ENCODE results near the gene ANKRD13B.

ANKRD13B gene

DNA sequence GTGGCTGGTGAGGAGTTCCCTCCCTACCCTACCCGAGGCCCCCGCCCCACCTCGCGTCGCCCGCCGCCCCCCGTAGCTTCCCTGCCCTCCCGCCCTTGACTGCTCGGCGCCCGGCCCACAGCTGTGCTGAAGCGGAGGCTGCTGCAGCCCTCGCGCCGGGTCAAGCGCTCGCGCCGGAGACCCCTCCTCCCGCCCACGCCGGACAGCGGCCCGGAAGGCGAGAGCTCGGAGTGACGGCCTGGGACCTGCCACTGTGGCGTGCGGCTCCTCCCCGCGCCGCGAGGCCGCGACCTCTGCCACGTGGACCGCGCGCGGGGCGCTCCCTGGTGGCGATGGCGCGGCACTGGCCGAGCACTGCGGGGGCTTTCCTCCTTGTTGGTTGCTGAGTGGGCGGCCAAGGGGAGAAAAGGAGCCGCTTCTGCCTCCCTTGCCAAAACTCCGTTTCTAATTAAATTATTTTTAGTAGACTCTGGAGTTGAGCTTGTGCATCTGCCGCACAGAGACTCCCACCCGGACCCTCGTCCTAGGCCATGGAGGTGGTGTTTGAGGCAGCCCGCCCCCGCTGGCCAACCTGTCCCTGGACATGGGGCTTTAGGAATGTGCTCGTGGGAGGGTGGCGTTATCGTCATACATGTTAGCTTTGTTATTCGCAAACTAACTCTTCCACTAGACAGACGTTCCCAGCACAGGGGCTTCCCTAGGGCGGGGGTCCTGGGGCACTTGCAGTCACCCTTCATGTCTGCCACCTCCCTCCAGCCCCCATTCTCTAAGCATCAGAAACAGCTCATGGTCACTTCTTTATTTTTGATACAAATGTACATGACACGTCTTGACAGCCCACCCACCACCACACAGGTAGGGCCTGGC is 20.0 kb upstream of the ANKRD13B start:
- TF ChIP-seq RARB (CRISPR knock-in tag; IDR thresholded peaks at IDR 0.05), result no peak
- no peak for TF ChIP-seq ZFP3 (CRISPR knock-in tag; IDR thresholded peaks at IDR 0.05)
- TF ChIP-seq ZNF565 (CRISPR knock-in tag; conservative IDR thresholded peaks at IDR 0.05; ENCODE audit: low read depth), result no peak
- no peak for TF ChIP-seq BACH2 (CRISPR knock-in tag; IDR thresholded peaks at IDR 0.05; ENCODE audit: borderline replicate concordance)
- TF ChIP-seq GLIS3 (CRISPR knock-in tag; IDR thresholded peaks at IDR 0.05), result no peak; the same call in 1 of the 2 replicates
- no peak for TF ChIP-seq CSDC2 (CRISPR knock-in tag; IDR thresholded peaks at IDR 0.05)
- TF ChIP-seq ARNTL (CRISPR knock-in tag; IDR thresholded peaks at IDR 0.05; ENCODE audit: borderline replicate concordance, low read depth), result no peak
- TF ChIP-seq, protein P1, sequence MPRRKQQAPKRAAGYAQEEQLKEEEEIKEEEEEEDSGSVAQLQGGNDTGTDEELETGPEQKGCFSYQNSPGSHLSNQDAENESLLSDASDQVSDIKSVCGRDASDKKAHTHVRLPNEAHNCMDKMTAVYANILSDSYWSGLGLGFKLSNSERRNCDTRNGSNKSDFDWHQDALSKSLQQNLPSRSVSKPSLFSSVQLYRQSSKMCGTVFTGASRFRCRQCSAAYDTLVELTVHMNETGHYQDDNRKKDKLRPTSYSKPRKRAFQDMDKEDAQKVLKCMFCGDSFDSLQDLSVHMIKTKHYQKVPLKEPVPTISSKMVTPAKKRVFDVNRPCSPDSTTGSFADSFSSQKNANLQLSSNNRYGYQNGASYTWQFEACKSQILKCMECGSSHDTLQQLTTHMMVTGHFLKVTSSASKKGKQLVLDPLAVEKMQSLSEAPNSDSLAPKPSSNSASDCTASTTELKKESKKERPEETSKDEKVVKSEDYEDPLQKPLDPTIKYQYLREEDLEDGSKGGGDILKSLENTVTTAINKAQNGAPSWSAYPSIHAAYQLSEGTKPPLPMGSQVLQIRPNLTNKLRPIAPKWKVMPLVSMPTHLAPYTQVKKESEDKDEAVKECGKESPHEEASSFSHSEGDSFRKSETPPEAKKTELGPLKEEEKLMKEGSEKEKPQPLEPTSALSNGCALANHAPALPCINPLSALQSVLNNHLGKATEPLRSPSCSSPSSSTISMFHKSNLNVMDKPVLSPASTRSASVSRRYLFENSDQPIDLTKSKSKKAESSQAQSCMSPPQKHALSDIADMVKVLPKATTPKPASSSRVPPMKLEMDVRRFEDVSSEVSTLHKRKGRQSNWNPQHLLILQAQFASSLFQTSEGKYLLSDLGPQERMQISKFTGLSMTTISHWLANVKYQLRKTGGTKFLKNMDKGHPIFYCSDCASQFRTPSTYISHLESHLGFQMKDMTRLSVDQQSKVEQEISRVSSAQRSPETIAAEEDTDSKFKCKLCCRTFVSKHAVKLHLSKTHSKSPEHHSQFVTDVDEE (CRISPR knock-in tag; IDR thresholded peaks at IDR 0.05), result no peak
- TF ChIP-seq, protein P2, sequence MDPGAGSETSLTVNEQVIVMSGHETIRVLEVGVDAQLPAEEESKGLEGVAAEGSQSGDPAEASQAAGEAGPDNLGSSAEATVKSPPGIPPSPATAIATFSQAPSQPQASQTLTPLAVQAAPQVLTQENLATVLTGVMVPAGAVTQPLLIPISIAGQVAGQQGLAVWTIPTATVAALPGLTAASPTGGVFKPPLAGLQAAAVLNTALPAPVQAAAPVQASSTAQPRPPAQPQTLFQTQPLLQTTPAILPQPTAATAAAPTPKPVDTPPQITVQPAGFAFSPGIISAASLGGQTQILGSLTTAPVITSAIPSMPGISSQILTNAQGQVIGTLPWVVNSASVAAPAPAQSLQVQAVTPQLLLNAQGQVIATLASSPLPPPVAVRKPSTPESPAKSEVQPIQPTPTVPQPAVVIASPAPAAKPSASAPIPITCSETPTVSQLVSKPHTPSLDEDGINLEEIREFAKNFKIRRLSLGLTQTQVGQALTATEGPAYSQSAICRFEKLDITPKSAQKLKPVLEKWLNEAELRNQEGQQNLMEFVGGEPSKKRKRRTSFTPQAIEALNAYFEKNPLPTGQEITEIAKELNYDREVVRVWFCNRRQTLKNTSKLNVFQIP (CRISPR knock-in tag; IDR thresholded peaks at IDR 0.05; ENCODE audit: borderline replicate concordance, low read depth), result no peak
- peak; percentile 40 for ATAC-seq

DNA sequence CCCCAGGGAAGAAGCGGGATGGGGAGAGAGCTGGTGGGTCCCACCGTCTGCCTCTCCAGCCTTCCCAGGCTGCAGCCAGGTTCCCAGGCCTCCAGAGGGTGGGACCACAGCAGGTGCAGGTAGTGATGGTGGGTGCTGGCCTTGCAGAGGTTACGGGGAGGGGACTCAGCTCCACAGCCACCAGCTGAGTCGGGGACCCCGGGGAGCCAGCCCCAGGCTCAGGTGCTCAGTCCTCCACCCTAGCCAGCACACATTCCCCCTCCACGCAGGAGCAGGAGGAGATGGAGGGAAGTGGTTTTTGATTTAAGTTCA is 19.4 kb upstream of the ANKRD13B start:
- TF ChIP-seq, protein P3, sequence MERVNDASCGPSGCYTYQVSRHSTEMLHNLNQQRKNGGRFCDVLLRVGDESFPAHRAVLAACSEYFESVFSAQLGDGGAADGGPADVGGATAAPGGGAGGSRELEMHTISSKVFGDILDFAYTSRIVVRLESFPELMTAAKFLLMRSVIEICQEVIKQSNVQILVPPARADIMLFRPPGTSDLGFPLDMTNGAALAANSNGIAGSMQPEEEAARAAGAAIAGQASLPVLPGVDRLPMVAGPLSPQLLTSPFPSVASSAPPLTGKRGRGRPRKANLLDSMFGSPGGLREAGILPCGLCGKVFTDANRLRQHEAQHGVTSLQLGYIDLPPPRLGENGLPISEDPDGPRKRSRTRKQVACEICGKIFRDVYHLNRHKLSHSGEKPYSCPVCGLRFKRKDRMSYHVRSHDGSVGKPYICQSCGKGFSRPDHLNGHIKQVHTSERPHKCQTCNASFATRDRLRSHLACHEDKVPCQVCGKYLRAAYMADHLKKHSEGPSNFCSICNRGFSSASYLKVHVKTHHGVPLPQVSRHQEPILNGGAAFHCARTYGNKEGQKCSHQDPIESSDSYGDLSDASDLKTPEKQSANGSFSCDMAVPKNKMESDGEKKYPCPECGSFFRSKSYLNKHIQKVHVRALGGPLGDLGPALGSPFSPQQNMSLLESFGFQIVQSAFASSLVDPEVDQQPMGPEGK (CRISPR knock-in tag; IDR thresholded peaks at IDR 0.05; ENCODE audit: borderline replicate concordance), result no peak
- TF ChIP-seq CSDC2 (CRISPR knock-in tag; IDR thresholded peaks at IDR 0.05) (no peak), ZNF70 (CRISPR knock-in tag; IDR thresholded peaks at IDR 0.05) (no peak), TOX (CRISPR knock-in tag; IDR thresholded peaks at IDR 0.05; ENCODE audit: borderline replicate concordance) (no peak), RARB (CRISPR knock-in tag; IDR thresholded peaks at IDR 0.05) (no peak), GLIS3 (CRISPR knock-in tag; IDR thresholded peaks at IDR 0.05) (no peak), ZC3H10 (CRISPR knock-in tag; IDR thresholded peaks at IDR 0.05) (no peak), TCF4 (CRISPR knock-in tag; IDR thresholded peaks at IDR 0.05; ENCODE audit: borderline replicate concordance) (no peak), ZNF565 (CRISPR knock-in tag; conservative IDR thresholded peaks at IDR 0.05; ENCODE audit: low read depth) (no peak), BACH2 (CRISPR knock-in tag; IDR thresholded peaks at IDR 0.05; ENCODE audit: borderline replicate concordance) (no peak), ZNF8 (CRISPR knock-in tag; IDR thresholded peaks at IDR 0.05) (no peak), OSR1 (CRISPR knock-in tag; IDR thresholded peaks at IDR 0.05) (no peak), SNAI2 (CRISPR knock-in tag; IDR thresholded peaks at IDR 0.05) (no peak), ISL1 (CRISPR knock-in tag; IDR thresholded peaks at IDR 0.05) (no peak)
- TF ChIP-seq, protein P1 (CRISPR knock-in tag; IDR thresholded peaks at IDR 0.05), result no peak
- TF ChIP-seq, protein P4, sequence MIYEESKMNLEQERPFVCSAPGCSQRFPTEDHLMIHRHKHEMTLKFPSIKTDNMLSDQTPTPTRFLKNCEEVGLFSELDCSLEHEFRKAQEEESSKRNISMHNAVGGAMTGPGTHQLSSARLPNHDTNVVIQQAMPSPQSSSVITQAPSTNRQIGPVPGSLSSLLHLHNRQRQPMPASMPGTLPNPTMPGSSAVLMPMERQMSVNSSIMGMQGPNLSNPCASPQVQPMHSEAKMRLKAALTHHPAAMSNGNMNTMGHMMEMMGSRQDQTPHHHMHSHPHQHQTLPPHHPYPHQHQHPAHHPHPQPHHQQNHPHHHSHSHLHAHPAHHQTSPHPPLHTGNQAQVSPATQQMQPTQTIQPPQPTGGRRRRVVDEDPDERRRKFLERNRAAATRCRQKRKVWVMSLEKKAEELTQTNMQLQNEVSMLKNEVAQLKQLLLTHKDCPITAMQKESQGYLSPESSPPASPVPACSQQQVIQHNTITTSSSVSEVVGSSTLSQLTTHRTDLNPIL (CRISPR knock-in tag; IDR thresholded peaks at IDR 0.05; ENCODE audit: low read depth), result no peak
- ATAC-seq, result no peak

All from SK-N-SH treated with all-trans-retinoic acid at 6 μM for 48 hours (cell line).